ENCODE measurements around the gene TNS2.
A peak's percentile ranks its signal among the peaks of the same experiment; 100 is the strongest.
"Not testable (repeated sequence)": the region's sequence is repeated elsewhere in the genome, so short reads cannot be mapped to it uniquely, and the experiment has no call there.

Gene TNS2, protein sequence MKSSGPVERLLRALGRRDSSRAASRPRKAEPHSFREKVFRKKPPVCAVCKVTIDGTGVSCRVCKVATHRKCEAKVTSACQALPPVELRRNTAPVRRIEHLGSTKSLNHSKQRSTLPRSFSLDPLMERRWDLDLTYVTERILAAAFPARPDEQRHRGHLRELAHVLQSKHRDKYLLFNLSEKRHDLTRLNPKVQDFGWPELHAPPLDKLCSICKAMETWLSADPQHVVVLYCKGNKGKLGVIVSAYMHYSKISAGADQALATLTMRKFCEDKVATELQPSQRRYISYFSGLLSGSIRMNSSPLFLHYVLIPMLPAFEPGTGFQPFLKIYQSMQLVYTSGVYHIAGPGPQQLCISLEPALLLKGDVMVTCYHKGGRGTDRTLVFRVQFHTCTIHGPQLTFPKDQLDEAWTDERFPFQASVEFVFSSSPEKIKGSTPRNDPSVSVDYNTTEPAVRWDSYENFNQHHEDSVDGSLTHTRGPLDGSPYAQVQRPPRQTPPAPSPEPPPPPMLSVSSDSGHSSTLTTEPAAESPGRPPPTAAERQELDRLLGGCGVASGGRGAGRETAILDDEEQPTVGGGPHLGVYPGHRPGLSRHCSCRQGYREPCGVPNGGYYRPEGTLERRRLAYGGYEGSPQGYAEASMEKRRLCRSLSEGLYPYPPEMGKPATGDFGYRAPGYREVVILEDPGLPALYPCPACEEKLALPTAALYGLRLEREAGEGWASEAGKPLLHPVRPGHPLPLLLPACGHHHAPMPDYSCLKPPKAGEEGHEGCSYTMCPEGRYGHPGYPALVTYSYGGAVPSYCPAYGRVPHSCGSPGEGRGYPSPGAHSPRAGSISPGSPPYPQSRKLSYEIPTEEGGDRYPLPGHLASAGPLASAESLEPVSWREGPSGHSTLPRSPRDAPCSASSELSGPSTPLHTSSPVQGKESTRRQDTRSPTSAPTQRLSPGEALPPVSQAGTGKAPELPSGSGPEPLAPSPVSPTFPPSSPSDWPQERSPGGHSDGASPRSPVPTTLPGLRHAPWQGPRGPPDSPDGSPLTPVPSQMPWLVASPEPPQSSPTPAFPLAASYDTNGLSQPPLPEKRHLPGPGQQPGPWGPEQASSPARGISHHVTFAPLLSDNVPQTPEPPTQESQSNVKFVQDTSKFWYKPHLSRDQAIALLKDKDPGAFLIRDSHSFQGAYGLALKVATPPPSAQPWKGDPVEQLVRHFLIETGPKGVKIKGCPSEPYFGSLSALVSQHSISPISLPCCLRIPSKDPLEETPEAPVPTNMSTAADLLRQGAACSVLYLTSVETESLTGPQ (N-terminal part only)

GRCh38 chr12:53049571-53050318 is at the start of gene TNS2:
Gene TNS2, plus strand, starts transcription at chr12:53050065. Its CDS starts 121 bp downstream, at chr12:53050186.
- Histone ChIP-seq H3K36me3 (ENCODE audit: control insufficient read depth, insufficient read depth, low read length) (peaks cover 4% of the 10 kb centered on the region), H3K9me3 (ENCODE audit: control insufficient read depth, insufficient read depth, low read length) (no peaks in the 10 kb centered on the region), H3K4me1 (ENCODE audit: control insufficient read depth, insufficient read depth, low read length) (peaks cover 38% of the 10 kb centered on the region), H3K27me3 (ENCODE audit: control insufficient read depth, insufficient read depth, low read length) (peaks cover 14% of the 10 kb centered on the region), H3K4me3 (ENCODE audit: low read depth, low read length) (peak within 1 kb of the TSS; percentile 49), H3K9ac (ENCODE audit: low read depth, low read length) (no peak within 1 kb of the TSS)

DNA sequence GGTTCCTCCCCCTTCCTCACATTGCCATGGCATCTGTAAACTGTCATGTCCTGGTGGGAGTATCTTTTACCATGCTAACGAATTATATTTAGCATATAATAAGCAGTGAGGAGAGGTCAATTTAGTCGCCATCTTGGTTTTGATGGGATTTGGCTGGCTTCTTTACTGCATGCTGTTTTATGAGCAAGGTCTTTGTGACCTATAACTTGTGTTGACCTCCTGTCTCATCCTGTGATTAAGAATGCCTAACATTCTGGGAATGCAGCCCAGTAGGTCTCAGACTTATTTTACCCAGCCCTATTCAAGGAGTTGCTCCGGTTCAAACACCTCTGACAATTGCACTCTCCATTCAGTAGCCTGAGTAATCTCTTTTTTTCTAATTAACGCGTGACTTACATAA is 45.7 kb upstream of the TNS2 start:
- H3K4me1 ChIP-seq (ENCODE audit: control insufficient read depth, insufficient read depth, low read length), result peaks cover 3% of the 10 kb centered on the region
- H3K36me3 ChIP-seq (ENCODE audit: control insufficient read depth, insufficient read depth, low read length), result peaks cover 3% of the 10 kb centered on the region
- H3K27me3 ChIP-seq (ENCODE audit: control insufficient read depth, insufficient read depth, low read length), result no peaks in the 10 kb centered on the region
- H3K9ac ChIP-seq (ENCODE audit: low read depth, low read length), result no peak overlapping the region
- peak overlapping the region; percentile 98 for H3K4me3 ChIP-seq (ENCODE audit: low read depth, low read length)
- no peaks in the 10 kb centered on the region for H3K9me3 ChIP-seq (ENCODE audit: control insufficient read depth, insufficient read depth, low read length)

- peaks cover 3% of the 10 kb centered on the region for H3K36me3 ChIP-seq (ENCODE audit: control insufficient read depth, insufficient read depth, low read length)
- H3K9me3 ChIP-seq (ENCODE audit: control insufficient read depth, insufficient read depth, low read length), result no peaks in the 10 kb centered on the region
- peak overlapping the region; percentile 98 for H3K4me3 ChIP-seq (ENCODE audit: low read depth, low read length)
- no peak overlapping the region for H3K9ac ChIP-seq (ENCODE audit: low read depth, low read length)
- H3K27me3 ChIP-seq (ENCODE audit: control insufficient read depth, insufficient read depth, low read length), result no peaks in the 10 kb centered on the region
- H3K4me1 ChIP-seq (ENCODE audit: control insufficient read depth, insufficient read depth, low read length), result peaks cover 3% of the 10 kb centered on the region
Observed at GRCh38 chr12:53004582-53004981, 45.3 kb upstream of the TNS2 start.

GRCh38 chr12:53005215-53005985 is 44.5 kb upstream of the TNS2 start:
- Histone ChIP-seq H3K9me3 (ENCODE audit: control insufficient read depth, insufficient read depth, low read length) (no peaks in the 10 kb centered on the region), H3K4me1 (ENCODE audit: control insufficient read depth, insufficient read depth, low read length) (peaks cover 3% of the 10 kb centered on the region), H3K9ac (ENCODE audit: low read depth, low read length) (peak overlapping the region; percentile 71), H3K36me3 (ENCODE audit: control insufficient read depth, insufficient read depth, low read length) (peaks cover 3% of the 10 kb centered on the region), H3K27me3 (ENCODE audit: control insufficient read depth, insufficient read depth, low read length) (no peaks in the 10 kb centered on the region), H3K4me3 (ENCODE audit: low read depth, low read length) (peak overlapping the region; percentile 98)

DNA sequence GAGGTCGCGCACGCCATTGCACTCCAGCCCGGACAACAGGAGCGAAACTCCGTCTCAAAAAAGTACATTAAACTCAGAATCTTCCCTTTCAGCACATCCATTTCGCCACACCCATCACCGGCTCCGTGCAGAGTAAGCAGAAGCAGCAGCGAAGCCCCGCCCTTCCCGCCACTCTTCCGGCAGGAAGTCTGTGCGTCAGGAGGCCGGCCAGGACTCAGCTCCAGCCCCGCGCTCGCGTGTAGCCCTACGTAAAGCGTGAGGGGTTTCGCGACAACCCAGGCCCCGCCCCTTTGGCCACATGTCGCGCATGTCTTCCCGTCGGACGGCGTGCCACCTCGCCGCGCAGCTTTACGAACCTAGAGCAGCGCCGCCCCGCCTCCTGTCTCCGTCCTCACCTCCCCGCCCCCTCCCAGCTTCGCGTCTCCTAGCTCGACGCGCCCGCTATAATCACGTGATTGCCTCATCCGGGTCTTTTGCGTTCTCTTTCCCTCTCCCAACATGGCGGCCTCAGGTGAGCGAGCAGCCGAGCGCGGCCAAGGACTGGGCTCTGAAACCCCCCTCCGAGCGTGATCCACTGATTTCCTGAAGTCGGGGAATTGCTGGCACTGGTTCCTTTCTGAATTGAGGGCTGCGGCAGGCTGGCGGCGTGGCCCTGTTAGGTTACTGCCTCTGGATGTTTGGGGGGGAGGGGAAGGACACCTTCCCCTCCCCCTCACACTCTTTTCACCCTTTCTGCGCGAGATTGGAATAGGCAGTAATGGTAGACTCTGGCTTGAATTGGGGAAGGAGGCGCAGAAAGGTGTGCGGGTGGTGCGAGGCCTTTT is 43.7 kb upstream of the TNS2 start, which contains the start of gene EIF4B:
Gene EIF4B, plus strand, starts transcription at position 471 of the 824 bp plus-strand sequence. Its CDS starts 28 bp downstream, at position 499.
- Histone ChIP-seq H3K9me3 (ENCODE audit: control insufficient read depth, insufficient read depth, low read length) (no peaks in the 10 kb centered on the region), H3K4me1 (ENCODE audit: control insufficient read depth, insufficient read depth, low read length) (peaks cover 3% of the 10 kb centered on the region), H3K9ac (ENCODE audit: low read depth, low read length) (peak within 1 kb of the TSS; percentile 100), H3K27me3 (ENCODE audit: control insufficient read depth, insufficient read depth, low read length) (no peaks in the 10 kb centered on the region), H3K4me3 (ENCODE audit: low read depth, low read length) (peak within 1 kb of the TSS; percentile 98), H3K36me3 (ENCODE audit: control insufficient read depth, insufficient read depth, low read length) (peaks cover 3% of the 10 kb centered on the region)

DNA sequence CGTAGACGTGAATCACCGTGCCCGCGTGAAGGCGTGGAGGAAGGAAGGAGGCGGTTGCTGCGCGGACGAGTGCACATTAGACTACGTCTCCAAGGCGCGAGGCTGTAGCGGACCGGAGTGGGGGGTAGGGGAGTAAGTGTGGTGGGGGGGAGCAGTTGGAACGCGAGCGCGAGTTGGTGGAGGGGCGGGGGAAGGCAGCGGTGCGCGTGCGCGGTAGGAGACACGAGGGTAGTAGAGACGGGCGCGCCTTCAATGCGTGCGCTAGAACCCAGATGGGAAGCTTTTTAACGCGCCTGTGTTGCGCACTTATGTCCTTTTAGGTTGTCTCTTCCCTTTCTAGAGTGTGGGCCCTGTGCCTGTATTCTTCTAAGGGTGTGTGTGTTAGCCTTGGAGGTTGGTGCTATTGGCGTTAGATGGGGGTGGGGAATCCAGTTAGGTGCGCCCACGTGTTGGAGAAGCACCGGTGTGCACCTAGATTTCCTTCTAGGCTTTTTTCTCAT is 43.0 kb upstream of the TNS2 start:
- Histone ChIP-seq H3K36me3 (ENCODE audit: control insufficient read depth, insufficient read depth, low read length) (peaks cover 3% of the 10 kb centered on the region), H3K4me3 (ENCODE audit: low read depth, low read length) (peak overlapping the region; percentile 98), H3K4me1 (ENCODE audit: control insufficient read depth, insufficient read depth, low read length) (peaks cover 3% of the 10 kb centered on the region), H3K27me3 (ENCODE audit: control insufficient read depth, insufficient read depth, low read length) (no peaks in the 10 kb centered on the region), H3K9me3 (ENCODE audit: control insufficient read depth, insufficient read depth, low read length) (no peaks in the 10 kb centered on the region), H3K9ac (ENCODE audit: low read depth, low read length) (peak overlapping the region; percentile 100)

DNA sequence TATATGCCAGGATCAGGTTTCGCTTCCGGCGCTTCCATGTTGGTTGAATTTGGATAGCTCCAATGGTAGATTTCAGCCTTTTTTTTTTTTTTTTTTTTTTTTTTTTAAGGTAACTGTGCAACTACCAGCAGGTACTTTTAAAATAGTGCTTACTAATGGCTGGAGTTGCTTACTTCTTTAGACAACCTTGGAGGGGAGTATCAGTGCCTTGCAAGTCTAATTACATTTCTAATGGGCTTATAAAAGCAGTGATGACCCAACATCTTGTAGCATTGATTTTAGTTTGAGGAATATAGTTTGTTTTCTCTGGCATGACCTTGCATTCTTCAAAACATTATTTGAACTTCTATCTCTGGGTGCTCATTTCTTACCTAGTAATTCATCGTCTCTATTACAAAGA is 42.5 kb upstream of the TNS2 start:
- Histone ChIP-seq H3K4me3 (ENCODE audit: low read depth, low read length) (peak overlapping the region; percentile 98), H3K9ac (ENCODE audit: low read depth, low read length) (peak overlapping the region; percentile 100), H3K36me3 (ENCODE audit: control insufficient read depth, insufficient read depth, low read length) (peaks cover 3% of the 10 kb centered on the region), H3K4me1 (ENCODE audit: control insufficient read depth, insufficient read depth, low read length) (peaks cover 3% of the 10 kb centered on the region), H3K27me3 (ENCODE audit: control insufficient read depth, insufficient read depth, low read length) (no peaks in the 10 kb centered on the region), H3K9me3 (ENCODE audit: control insufficient read depth, insufficient read depth, low read length) (no peaks in the 10 kb centered on the region)

DNA sequence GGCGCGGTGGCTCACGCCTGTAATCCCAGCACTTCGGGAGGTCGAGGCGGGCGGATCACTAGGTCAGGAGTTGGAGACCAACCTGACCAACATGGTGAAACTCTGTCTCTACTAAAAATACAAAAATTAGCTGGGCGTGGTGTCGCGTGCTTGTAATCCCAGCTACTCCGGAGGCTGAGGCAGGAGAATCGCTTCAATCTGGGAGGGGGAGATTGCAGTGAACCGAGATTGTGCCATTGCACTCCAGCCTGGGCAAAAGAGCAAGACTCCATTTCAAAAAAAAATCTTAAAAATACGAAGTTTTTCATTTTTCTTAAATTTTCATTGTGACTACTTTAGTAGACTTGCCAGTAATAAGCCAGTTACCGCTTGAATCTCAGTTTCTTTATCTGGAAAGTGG is 41.1 kb upstream of the TNS2 start:
- H3K27me3 ChIP-seq (ENCODE audit: control insufficient read depth, insufficient read depth, low read length); H3K9me3 ChIP-seq (ENCODE audit: control insufficient read depth, insufficient read depth, low read length); H3K36me3 ChIP-seq (ENCODE audit: control insufficient read depth, insufficient read depth, low read length); H3K9ac ChIP-seq (ENCODE audit: low read depth, low read length); H3K4me1 ChIP-seq (ENCODE audit: control insufficient read depth, insufficient read depth, low read length): not testable (repeated sequence)
- H3K4me3 ChIP-seq (ENCODE audit: low read depth, low read length), result peak overlapping the region; percentile 98

DNA sequence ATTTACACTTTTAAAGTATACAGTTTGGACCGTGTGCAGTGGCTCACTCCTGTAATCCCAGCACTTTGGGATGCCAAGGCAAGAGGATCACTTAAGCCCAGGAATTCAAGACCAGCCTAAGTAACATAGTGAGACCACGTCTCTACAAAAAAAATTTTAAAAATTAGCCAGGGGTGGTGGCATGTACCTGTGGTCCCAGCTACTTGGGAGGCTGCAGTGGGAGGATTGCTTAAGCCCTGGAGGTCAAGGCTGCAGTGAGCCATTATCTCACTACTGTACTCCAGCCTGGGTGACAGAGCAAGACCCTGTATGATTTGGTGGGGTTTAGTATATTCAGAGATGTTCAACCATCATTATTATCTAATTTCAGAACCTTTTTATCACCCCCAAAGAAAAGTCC is 38.9 kb upstream of the TNS2 start:
- Histone ChIP-seq H3K9ac (ENCODE audit: low read depth, low read length) (no peak overlapping the region), H3K9me3 (ENCODE audit: control insufficient read depth, insufficient read depth, low read length) (no peaks in the 10 kb centered on the region), H3K4me1 (ENCODE audit: control insufficient read depth, insufficient read depth, low read length) (peaks cover 3% of the 10 kb centered on the region), H3K4me3 (ENCODE audit: low read depth, low read length) (no peak overlapping the region), H3K27me3 (ENCODE audit: control insufficient read depth, insufficient read depth, low read length) (no peaks in the 10 kb centered on the region), H3K36me3 (ENCODE audit: control insufficient read depth, insufficient read depth, low read length) (peaks cover 3% of the 10 kb centered on the region)

GRCh38 chr12:53011889-53012288 is 38.0 kb upstream of the TNS2 start:
- Histone ChIP-seq H3K27me3 (ENCODE audit: control insufficient read depth, insufficient read depth, low read length) (no peaks in the 10 kb centered on the region), H3K9me3 (ENCODE audit: control insufficient read depth, insufficient read depth, low read length) (no peaks in the 10 kb centered on the region), H3K4me1 (ENCODE audit: control insufficient read depth, insufficient read depth, low read length) (peaks cover 3% of the 10 kb centered on the region), H3K9ac (ENCODE audit: low read depth, low read length) (no peak overlapping the region), H3K36me3 (ENCODE audit: control insufficient read depth, insufficient read depth, low read length) (no peaks in the 10 kb centered on the region), H3K4me3 (ENCODE audit: low read depth, low read length) (no peak overlapping the region)
